Right lobe of liver (tissue), 4 donors: ENCODE measurements around the gene KLK15.

Experiments
- CTCF ChIP-seq, 4 donors: fragments of 200-600 bp in 3 of 4; fragments of 450-650 bp in 1 of 4; IDR thresholded peaks; one replicate each; pipeline versions ENCODE4 v1.5.1 to v1.8.0; 2016 to 2022; ENCODE audit warnings: antibody characterized with exemption in 4 of 4, mild to moderate bottlenecking in 2 of 4
- POLR2A ChIP-seq: fragments of 450-650 bp; IDR thresholded peaks from one replicate; pipeline ENCODE4 v1.6.1; 2017; ENCODE audit warnings: antibody characterized with exemption, mild to moderate bottlenecking
- donor health status: DM: no; HTN: no; CAD: no.
- donor health status: DM: no; HTN: no; CAD: no.
- donor health status: DM: no; HTN: yes; CAD: no.

- no peak for TF ChIP-seq CTCF (IDR thresholded peaks at IDR 0.05)
- TF ChIP-seq POLR2A = no peak
These were observed 3.6 kb downstream of the KLK15 start for GRCh38 chr19:50829801-50830200.
